Epithelial cell of proximal tubule (primary cell): ENCODE measurements around the gene CKAP5. TPM values are rescaled to one million over a fixed set of nuclear protein-coding genes. Genes with fewer than 3 reads are reported as not detected.
"Not testable (repeated sequence)": the region's sequence is repeated elsewhere in the genome, so short reads cannot be mapped to it uniquely, and the experiment has no call there.

Source experiments
- DNase-seq: peaks from one replicate; pipeline ENCODE4 v3.0.0-alpha.2; 2011; ENCODE audit warnings: low read depth
- H3K4me3 ChIP-seq: 2 replicates; pipeline ENCODE4 v1.5.1; 2011; ENCODE audit warnings: low read depth, mild to moderate bottlenecking, low read length
- CTCF ChIP-seq: conservative IDR thresholded peaks from 2 replicates; pipeline ENCODE4 v1.5.1; 2012; ENCODE audit warnings: low read depth, mild to moderate bottlenecking, low read length
- total RNA-seq: library from RNA; depleted of rRNA; stranded (reverse); fragments of >200 nt; gene quantifications from 2 replicates; pipeline ENCODE4 v1.2.3, GENCODE V29; 2015

CKAP5 gene
- total RNA-seq, 1 donor from 2014 or later: 101 TPM

GRCh38 chr11:46723359-46723680, 122.8 kb downstream of the CKAP5 start:
- no peak for TF ChIP-seq CTCF
- no peak for DNase-seq
- no peak overlapping the region for H3K4me3 ChIP-seq

- H3K4me3 ChIP-seq: no peak overlapping the region
- TF ChIP-seq CTCF: no peak
- no peak for DNase-seq
Observed at GRCh38 chr11:46722566-46723358, 123.3 kb downstream of the CKAP5 start.

GRCh38 chr11:46721286-46721685, 124.8 kb downstream of the CKAP5 start:
- no peak overlapping the region for H3K4me3 ChIP-seq
- TF ChIP-seq CTCF: no peak
- DNase-seq: no peak

GRCh38 chr11:46719543-46720218, 126.4 kb downstream of the CKAP5 start:
- no peak for DNase-seq
- TF ChIP-seq CTCF: no peak
- H3K4me3 ChIP-seq: no peak overlapping the region

- DNase-seq: no peak
- no peak for TF ChIP-seq CTCF
- no peak within 1 kb of the TSS for H3K4me3 ChIP-seq
Observed at GRCh38 chr11:46719048-46719542, 127.0 kb downstream of the CKAP5 start, which contains the start of gene F2. F2 (plus strand) TSS chr11:46719213; CDS start chr11:46719236, 23 bp downstream.

GRCh38 chr11:46718155-46719019, 127.7 kb downstream of the CKAP5 start:
- no peak for TF ChIP-seq CTCF
- H3K4me3 ChIP-seq: no peak overlapping the region
- DNase-seq: no peak

- not testable (repeated sequence) for DNase-seq, H3K4me3 ChIP-seq
Observed at GRCh38 chr11:46717825-46718154, 128.3 kb downstream of the CKAP5 start.
